Caco-2 (cell line): Measurements from ENCODE around the gene SNAI1. TPM values are rescaled to one million over a fixed set of nuclear protein-coding genes. Genes with fewer than 3 reads are reported as not detected.

Source experiments
- BruUV-seq: library from RNA; stranded (reverse); fragments of 400-500 nt; replicated peaks from 2 replicates; lab custom pipeline; 2021; lab: Mats Ljungman, UMichigan
- CTCF ChIA-PET: fragments of 300-600 bp; sonication (Branson Sonifier 250); formaldehyde crosslinking; loops from one replicate; lab custom pipeline; 2022; ENCODE audit warnings: antibody characterized with exemption; lab: Charles Lee
- POLR2A ChIA-PET: fragments of 300-600 bp; sonication (Branson Sonifier 250); formaldehyde crosslinking; loops from one replicate; lab custom pipeline; 2022; ENCODE audit warnings: antibody characterized with exemption; lab: Charles Lee
- DNase-seq, 2 experiments: peaks; one replicate each; pipeline versions ENCODE4 v3.0.0 to v3.0.0-alpha.2; 2020 to 2022
- H3K27me3 ChIP-seq: replicated peaks from 2 replicates; pipeline ENCODE4 v1.6.0; 2011; ENCODE audit warnings: low read length; ENCODE audit not compliant: control insufficient read depth, insufficient read depth
- H3K36me3 ChIP-seq: 2 replicates; pipeline ENCODE4 v1.5.1; 2011; ENCODE audit warnings: low read length; ENCODE audit not compliant: control insufficient read depth, insufficient read depth
- H3K4me1 ChIP-seq: fragments of 250-450 bp; sonication (Bioruptor Pico); 2 replicates; pipeline ENCODE4 v1.5.1; 2020; ENCODE audit warnings: mild to moderate bottlenecking
- H3K4me3 ChIP-seq: 2 replicates; pipeline ENCODE4 v1.5.1; 2011; ENCODE audit warnings: low read depth, mild to moderate bottlenecking, control low read depth, low read length
- H3K9me3 ChIP-seq: fragments of 250-450 bp; sonication (Bioruptor Pico); 2 replicates; pipeline ENCODE4 v1.5.1; 2020; ENCODE audit warnings: mild to moderate bottlenecking, moderate library complexity
- H3K27ac Mint-ChIP-seq: one replicate; pipeline ENCODE4 v1.8.0; 2022; ENCODE audit warnings: mixed read lengths; ENCODE audit not compliant: unreplicated experiment
- H3K27me3 Mint-ChIP-seq: one replicate; pipeline ENCODE4 v1.8.0; 2022; ENCODE audit warnings: mixed read lengths; ENCODE audit not compliant: insufficient read depth, unreplicated experiment
- H3K36me3 Mint-ChIP-seq: one replicate; pipeline ENCODE4 v1.8.0; 2022; ENCODE audit warnings: mild to moderate bottlenecking, mixed read lengths; ENCODE audit not compliant: insufficient read depth, unreplicated experiment
- H3K4me1 Mint-ChIP-seq: one replicate; pipeline ENCODE4 v1.8.0; 2022; ENCODE audit warnings: low read depth, mixed read lengths; ENCODE audit not compliant: unreplicated experiment
- H3K4me3 Mint-ChIP-seq: one replicate; pipeline ENCODE4 v1.8.0; 2022; ENCODE audit warnings: mild to moderate bottlenecking, moderate library complexity, mixed read lengths; ENCODE audit not compliant: unreplicated experiment
- H3K9me3 Mint-ChIP-seq: one replicate; pipeline ENCODE4 v1.8.0; 2022; ENCODE audit warnings: mixed read lengths; ENCODE audit not compliant: unreplicated experiment
- intact Hi-C: fragments of 100-400 bp; cut with micrococcal nuclease; formaldehyde crosslinking; loops from one replicate; pipeline ENCODE4 v1.10.0; 2022; ENCODE audit not compliant: unreplicated experiment
- total RNA-seq: library from RNA; stranded (reverse); gene quantifications from 2 replicates; pipeline ENCODE4 v1.2.3, GENCODE V29; 2022
- TF ChIP-seq, protein P1 (sequence below), 2 experiments: fragments of 200-600 bp in 1 of 2; IDR thresholded peaks; 1 replicate in 1 of 2; 2 replicates in 1 of 2; pipeline versions ENCODE4 v1.5.1 to v1.8.0; 2011 to 2022; ENCODE audit warnings: antibody characterized with exemption in 1 of 2, control low read depth in 1 of 2, inconsistent platforms in 1 of 2, low read depth in 1 of 2, low read length in 1 of 2, mild to moderate bottlenecking in 1 of 2, moderate library complexity in 1 of 2; ENCODE audit not compliant: insufficient read depth in 1 of 2, severe bottlenecking in 1 of 2, unreplicated experiment in 1 of 2

SNAI1 gene
- total RNA-seq, 1 experiment from 2014 or later: 10.9 TPM

DNA sequence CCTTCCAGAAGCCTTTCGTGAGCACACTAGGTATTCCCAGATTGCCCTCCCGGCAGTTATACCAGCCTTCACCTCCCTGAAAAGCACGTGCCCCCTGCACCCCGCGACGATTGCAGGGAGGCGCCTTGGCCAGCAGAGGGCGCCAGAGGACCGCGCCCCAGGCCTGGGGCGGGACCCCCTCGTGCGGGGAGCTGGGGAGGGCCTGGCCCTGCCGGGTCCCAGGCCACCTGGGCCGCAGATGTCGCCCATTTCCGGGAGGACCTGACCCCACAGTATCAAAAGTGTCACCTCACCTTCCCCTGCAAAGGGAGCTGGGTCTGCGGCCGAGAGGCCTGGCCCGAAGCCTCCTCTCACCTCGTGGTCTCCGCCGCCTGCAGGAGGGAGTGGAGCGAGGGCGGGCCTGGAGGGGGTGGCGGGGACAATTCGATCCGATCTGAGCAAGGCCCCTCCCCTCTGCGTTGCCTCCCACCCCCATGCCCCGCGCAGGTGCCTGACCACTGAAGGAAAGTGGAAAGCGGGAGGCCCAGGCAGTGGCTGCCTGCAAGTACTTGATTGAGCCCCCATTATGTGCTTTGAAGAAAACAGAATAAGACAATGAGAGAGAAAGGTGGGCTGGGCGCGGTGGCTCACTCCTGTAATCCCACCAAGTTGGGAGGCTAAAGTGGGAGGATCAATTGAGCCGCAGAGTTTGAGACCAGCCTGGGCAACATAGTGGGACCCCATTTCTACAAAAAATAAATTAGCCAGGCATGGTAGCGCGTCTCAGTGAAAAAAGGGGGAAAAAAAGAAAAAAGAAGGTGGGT lies 3.5 kb upstream of the SNAI1 start:
- POLR2A ChIA-PET: interaction anchor here (0.5 to 1.9 kb wide), 7 partner anchors 62 to 155 kb away, joined by 3 to 22 read pairs (median 5); no protein-coding TSS in a partner anchor
- no TSS peak for BruUV-seq
- Histone ChIP-seq H3K36me3 (no peaks in the 10 kb centered on the region), H3K4me3 (peak overlapping the region; percentile 48), H3K27me3 (no peaks in the 10 kb centered on the region), H3K4me1 (peaks cover 53% of the 10 kb centered on the region), H3K9me3 (no peaks in the 10 kb centered on the region)
- Mint-ChIP-seq H3K27me3 (no peaks in the 10 kb centered on the region), H3K9me3 (no peaks in the 10 kb centered on the region), H3K4me3 (peak overlapping the region; percentile 53), H3K36me3 (peaks cover 27% of the 10 kb centered on the region), H3K4me1 (peaks cover 36% of the 10 kb centered on the region), H3K27ac (peak overlapping the region; percentile 3)
- TF ChIP-seq, protein P1, sequence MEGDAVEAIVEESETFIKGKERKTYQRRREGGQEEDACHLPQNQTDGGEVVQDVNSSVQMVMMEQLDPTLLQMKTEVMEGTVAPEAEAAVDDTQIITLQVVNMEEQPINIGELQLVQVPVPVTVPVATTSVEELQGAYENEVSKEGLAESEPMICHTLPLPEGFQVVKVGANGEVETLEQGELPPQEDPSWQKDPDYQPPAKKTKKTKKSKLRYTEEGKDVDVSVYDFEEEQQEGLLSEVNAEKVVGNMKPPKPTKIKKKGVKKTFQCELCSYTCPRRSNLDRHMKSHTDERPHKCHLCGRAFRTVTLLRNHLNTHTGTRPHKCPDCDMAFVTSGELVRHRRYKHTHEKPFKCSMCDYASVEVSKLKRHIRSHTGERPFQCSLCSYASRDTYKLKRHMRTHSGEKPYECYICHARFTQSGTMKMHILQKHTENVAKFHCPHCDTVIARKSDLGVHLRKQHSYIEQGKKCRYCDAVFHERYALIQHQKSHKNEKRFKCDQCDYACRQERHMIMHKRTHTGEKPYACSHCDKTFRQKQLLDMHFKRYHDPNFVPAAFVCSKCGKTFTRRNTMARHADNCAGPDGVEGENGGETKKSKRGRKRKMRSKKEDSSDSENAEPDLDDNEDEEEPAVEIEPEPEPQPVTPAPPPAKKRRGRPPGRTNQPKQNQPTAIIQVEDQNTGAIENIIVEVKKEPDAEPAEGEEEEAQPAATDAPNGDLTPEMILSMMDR (IDR thresholded peaks at IDR 0.05; ENCODE audit: insufficient read depth in 1 of 2, low read depth in 1 of 2, low read length in 1 of 2, severe bottlenecking in 1 of 2, unreplicated experiment in 1 of 2): peak; percentile 99 to 100
- DNase-seq: peak; percentile 86 to 93
- CTCF ChIA-PET: interaction anchor here (0.5 to 11.4 kb wide), 78 partner anchors 9 to 1818 kb away, joined by 3 to 433 read pairs (median 4); partner anchors contain the start of genes PEDS1, RNF114 and UBE2V1
- intact Hi-C loops: loop anchor here (1.0 to 5.0 kb wide), 5 partner anchors 92 to 483 kb away; partner anchors contain the start of gene PEDS1

- Mint-ChIP-seq H3K27ac (peak overlapping the region; percentile 3), H3K4me3 (peak overlapping the region; percentile 53), H3K36me3 (peaks cover 27% of the 10 kb centered on the region), H3K9me3 (no peaks in the 10 kb centered on the region), H3K27me3 (no peaks in the 10 kb centered on the region), H3K4me1 (peaks cover 36% of the 10 kb centered on the region)
- peaks cover 53% of the 10 kb centered on the region for H3K4me1 ChIP-seq
- DNase-seq: no peak
- no peaks in the 10 kb centered on the region for H3K27me3 ChIP-seq
- TF ChIP-seq, protein P1 (IDR thresholded peaks at IDR 0.05; ENCODE audit: insufficient read depth in 1 of 2, low read depth in 1 of 2, low read length in 1 of 2, severe bottlenecking in 1 of 2, unreplicated experiment in 1 of 2): no peak
- POLR2A ChIA-PET: interaction anchor here (1.9 kb wide), 2 partner anchors 90 to 91 kb away, joined by 6 to 22 read pairs; no protein-coding TSS in a partner anchor
- no TSS peak for BruUV-seq
- CTCF ChIA-PET: interaction anchor here (0.6 to 11.4 kb wide), 12 partner anchors 8 to 292 kb away, joined by 3 to 433 read pairs (median 6); partner anchors contain the start of gene PEDS1
- no peaks in the 10 kb centered on the region for H3K9me3 ChIP-seq
- no peak overlapping the region for H3K4me3 ChIP-seq
- intact Hi-C loops: no loop called here
- H3K36me3 ChIP-seq: peaks cover 1% of the 10 kb centered on the region; the same call in 1 of the 2 replicates
These were observed 2.4 kb upstream of the SNAI1 start for GRCh38 chr20:49980140-49981008.
